HG03575 (cell line): ENCODE measurements around the gene CRB2.

ENCODE experiments used
- ATAC-seq: cut with Tn5 transposase; IDR thresholded peaks from one replicate; pipeline ENCODE4 v1.9.1; 2021; ENCODE audit not compliant: unreplicated experiment, insufficient number of reproducible peaks, low FRiP score; ENCODE audit errors: extremely low read depth

The CRB2 gene

DNA sequence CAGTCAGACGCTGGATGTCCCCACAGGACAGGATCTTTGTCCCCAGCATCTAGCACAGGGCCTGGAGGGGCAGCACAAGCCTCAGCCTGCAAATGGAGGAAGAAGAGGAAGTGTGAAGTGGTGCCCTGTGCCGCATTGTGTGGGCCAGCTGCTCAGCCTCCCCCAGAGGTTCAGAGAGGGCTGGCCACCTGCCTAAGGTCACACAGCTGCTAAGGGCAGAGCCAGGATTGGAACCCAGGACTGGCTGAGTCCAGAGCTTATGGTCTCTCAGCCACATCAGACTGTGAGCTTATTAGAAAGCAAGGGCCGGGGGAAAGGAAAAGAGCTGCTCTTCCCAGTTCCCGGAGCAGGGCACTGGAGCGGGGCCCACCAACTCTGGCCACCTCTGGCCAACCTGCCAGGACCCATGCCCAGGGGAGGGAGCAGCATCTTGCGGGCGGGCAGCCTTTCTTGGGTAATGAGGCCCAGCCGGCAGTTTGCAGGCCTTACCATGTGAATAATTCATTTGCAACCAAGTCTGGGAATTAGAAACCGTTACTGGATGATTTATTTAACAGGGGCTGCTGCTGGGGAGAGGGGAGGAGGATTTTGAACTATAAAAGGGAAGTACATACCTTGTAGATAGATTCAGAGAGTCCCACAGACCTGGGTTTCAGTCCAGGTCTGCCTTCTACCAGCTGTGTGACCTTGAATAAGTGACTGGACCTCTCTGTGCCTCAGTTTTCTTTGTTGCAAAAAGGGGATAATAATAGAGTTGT, 11.6 kb upstream of the CRB2 start:
- no peak for ATAC-seq

- ATAC-seq, result no peak
Measured at GRCh38 chr9:123345567-123345955, 10.4 kb upstream of the CRB2 start.

GRCh38 chr9:123346026-123346425, 10.0 kb upstream of the CRB2 start:
- ATAC-seq, result no peak

GRCh38 chr9:123346826-123347225, 9.2 kb upstream of the CRB2 start:
- no peak for ATAC-seq

DNA sequence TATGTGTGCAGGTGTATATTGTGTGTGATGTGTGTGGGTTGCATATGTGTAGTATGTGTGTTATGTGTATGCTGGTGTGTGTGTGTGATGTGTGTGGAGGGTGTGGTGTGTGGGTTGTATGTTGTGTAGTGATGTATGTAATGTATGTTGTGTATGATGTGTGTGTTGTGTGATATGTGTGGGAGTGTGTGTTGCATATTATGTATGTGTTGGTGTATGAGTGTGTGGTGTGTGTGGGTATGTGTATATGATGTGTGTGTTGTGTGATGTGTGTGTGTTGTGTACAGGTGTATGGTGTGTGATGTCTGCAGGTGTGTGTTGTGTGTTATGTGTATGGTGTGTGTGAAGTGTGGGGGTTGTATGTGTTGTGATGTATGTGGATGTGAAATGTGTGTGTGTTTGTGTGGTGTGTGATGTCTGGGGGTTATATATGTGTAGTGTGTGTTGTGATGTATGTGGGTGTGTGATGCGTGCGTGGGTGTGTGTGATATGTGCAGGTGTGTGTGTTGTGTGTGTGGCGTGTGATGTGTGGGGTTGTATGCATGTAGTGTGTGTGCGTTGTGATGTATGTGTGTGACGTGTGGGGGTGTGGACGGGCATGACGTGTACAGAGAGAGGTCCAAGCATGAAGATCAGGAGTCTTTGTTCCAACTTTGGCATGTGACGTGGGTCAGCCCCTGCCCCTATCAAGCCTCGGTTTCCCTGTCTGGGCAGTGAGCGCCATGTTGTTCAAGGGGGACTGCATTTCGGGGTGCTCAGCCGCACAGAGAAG, 8.5 kb upstream of the CRB2 start:
- no peak for ATAC-seq

GRCh38 chr9:123348317-123348992, 7.5 kb upstream of the CRB2 start:
- no peak for ATAC-seq

- no peak for ATAC-seq
Measured at GRCh38 chr9:123349033-123349432, 7.0 kb upstream of the CRB2 start.

GRCh38 chr9:123349691-123350480, 6.1 kb upstream of the CRB2 start:
- ATAC-seq, result no peak

DNA sequence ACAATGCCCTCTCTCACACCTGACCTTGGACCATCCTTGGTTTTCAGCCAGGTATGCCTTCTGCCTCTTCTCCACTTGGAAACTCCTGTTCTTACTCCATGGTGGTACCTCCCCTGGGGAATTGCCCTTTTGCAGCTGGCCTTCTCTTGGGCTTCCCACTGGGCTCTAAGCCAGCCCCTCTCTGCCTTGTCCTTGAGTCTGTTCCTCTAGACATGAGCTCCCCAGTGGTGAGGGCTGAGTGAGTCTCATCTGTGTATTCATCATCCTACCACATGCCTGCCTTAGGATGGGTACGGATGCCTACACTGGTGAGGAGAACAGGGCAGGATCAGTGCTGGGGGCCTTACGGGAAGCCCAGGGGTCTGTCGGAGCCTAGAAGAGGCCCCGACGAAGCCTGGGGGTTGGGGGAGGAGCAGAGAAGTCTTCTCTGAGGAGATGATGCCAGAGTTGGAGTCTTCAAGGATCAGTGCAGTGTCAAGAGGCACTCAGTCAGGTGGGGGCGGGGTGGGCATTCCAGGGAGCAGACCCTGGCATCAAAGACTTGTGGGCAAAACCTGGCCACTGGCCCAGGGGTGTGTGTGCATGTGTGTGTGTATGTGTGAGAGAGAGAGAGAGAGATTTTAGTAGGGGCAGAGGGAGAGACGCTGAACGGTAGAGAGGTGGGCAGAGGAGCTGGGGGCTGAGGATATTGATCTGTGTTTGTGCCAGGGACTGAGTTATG, 5.2 kb upstream of the CRB2 start:
- ATAC-seq, result no peak

DNA sequence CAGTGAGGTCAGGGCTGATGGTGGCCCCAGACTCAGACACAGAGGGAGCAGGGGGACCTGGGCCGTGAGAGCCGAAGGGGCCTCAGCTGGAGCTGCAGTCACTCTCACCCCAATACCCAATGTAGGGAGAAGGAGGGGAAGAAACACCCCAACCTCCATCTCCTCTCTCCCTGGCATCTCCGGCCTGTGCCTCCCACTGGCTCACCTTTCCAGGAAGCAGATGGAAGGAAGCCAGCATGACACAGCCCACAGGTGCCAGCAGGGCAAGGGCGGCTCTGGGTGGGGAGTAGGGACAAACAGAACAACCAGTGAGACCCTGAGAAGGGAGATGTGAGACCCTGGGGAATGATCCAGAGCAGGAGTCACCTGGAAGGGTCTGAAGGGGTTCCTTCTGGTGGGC, 3.0 kb upstream of the CRB2 start:
- no peak for ATAC-seq

- ATAC-seq, result no peak
Measured at GRCh38 chr9:123353984-123354591, 1.9 kb upstream of the CRB2 start.

DNA sequence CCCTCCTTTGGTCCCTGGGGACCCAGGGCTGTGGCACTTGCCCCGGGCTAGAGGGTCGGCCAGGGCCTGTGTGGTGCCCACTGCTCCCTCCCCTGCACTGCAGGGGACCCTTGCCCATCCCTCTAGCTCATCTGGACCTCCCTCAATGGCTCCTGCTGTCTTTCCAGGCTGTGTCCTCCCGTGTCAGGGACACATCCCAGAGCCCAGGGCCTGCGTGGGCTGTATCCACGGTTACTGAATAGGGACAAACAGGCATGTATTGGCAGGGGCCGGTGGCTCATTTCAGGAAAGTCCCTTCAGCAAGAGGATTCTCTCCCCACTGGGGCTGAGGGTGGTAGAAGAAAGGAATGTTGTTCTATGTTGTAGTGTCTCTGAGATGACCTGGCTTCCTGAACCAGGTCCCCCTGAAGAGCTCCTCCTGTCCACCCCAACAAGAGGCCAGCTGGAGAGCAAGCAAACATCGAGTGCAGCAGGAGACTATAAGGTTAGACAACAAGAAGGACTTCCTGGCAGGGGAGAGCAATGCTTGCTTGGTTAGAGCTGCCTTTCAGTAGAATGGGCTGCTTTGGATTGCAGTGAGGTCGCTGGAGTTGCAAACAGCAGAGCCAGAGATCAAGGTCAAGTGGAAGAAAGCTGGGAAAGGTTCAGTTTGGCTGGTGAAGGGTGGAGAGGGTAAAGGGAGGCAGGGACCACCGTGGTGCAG, 1.0 kb upstream of the CRB2 start:
- no peak for ATAC-seq

DNA sequence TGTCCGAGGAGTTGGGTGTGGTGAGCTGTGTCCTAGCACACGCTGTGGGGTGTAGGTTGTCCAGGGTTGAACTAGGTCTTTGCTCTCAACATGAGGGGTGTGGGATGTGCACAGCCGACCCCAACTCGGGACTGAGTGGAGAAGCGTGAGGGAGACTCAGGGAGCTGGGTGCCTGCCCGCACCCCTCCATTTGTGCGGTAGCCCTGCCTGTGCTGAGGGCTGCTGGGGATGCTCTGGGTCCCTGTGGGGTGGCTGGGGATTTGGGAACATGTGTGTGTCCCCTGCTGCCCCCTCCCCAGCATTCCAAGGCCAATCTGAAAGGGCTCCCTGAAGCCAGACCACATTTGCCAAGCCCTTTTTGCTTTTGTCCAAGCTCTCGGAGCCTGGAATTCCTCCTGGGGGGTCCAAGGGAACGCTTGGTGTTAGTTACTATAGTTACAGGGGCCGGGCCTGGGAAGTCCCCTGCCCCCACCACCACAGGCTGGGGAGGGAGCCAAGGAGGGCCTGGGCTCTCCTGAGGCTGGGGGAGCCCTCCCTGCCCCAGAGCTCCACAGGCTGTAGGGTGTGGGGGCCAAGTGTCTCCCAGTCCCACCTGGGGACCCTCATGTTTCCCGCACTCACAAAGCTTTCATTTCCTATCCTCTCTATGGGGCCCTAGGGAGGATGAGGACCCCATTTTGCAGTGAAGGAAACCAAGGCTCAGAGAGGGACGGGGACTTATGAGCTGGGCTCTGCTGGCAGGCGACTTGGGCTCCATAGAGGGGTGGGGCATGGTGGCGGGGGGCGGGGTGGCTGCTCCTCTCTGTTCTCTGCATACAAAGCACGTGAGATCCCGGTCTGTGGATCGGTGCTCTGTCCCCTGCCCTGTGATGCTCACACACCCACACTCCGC, 1.1 kb downstream of the CRB2 start:
- no peak for ATAC-seq

GRCh38 chr9:123357743-123358059, 1.7 kb downstream of the CRB2 start:
- no peak for ATAC-seq

DNA sequence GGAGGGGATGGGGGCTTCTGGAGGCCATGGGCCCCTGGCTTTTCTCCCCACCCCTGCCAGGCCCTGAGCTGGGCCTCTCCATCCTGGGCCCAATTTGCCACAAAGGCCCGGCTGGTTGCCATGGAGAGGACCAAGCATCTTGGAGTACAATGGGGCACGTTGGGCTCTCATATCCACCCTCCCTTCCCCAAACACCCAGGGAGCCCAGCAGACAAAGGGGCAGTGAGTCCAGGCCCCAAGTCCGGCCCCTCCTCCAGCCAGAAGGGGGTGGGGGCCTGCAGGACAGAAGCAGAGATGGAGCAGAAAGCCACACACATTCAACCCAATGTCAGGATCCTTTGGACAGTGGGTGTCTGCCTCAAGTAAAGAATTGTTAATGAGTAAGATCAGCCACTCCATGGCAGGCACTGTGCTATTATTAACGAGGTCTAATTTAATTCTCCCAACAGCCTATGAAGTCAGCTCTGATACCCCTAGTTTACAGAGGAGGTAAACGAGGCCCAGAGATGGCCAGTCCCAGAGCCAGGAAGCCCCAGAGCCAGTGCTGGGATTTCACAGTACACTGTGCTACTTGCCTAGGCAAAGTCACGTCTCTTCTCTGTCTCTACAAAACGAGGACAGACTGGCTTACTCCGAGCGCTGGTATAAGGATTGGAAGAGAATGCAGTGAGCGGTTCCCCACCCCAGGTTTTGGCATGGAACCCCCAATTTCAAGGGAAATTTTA, 2.3 kb downstream of the CRB2 start:
- ATAC-seq, result no peak

DNA sequence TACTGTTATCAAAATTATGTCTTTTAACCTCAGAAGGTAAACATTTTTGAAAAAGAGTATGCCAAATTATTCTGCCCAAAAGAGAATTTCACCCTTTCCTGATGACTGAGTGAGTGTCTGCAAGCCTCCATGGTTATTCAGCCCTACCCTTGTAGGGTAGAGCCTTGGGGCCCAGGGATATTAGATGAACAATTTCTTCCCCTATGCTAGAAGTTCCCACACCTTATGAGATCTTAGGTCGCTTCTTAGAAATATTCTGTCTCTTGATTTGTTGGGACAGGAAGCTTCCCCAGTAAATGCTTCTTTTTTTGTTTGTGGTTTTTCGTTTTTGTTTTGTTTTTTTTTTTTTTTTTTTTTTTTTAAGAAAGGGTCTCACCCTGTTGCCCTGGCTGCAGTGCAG, 3.1 kb downstream of the CRB2 start:
- no peak for ATAC-seq
